Endothelial cell of umbilical vein (primary cell): ENCODE results near the gene SLC39A3.

Source experiments
- EZH2 ChIP-seq: IDR thresholded peaks from 2 replicates; pipeline ENCODE4 v1.6.1; 2012; ENCODE audit warnings: borderline replicate concordance, low read depth, mild to moderate bottlenecking, moderate library complexity, low read length, inconsistent platforms; ENCODE audit not compliant: severe bottlenecking
- FOS ChIP-seq: IDR thresholded peaks from 2 replicates; pipeline ENCODE4 v1.6.1; 2011; ENCODE audit warnings: mild to moderate bottlenecking, low read length, moderate library complexity, borderline replicate concordance; ENCODE audit not compliant: insufficient read depth
- MAX ChIP-seq: IDR thresholded peaks from 2 replicates; pipeline ENCODE4 v1.6.1; 2011; ENCODE audit not compliant: insufficient read depth, insufficient read length
- POLR2A ChIP-seq: IDR thresholded peaks from 2 replicates; pipeline ENCODE4 v1.6.1; 2012; ENCODE audit warnings: low read depth, mild to moderate bottlenecking, control low read depth, low read length
- TF ChIP-seq, protein P1 (sequence below), 2 donors: IDR thresholded peaks; 1 replicate in 1 of 2; 2 replicates in 1 of 2; pipeline ENCODE4 v1.5.1; 2011; ENCODE audit warnings: low read length in 2 of 2, mild to moderate bottlenecking in 2 of 2, moderate library complexity in 2 of 2, control low read depth in 1 of 2, inconsistent platforms in 1 of 2, low read depth in 1 of 2; ENCODE audit not compliant: insufficient read depth in 1 of 2; ENCODE audit errors: extremely low read depth in 1 of 2

GRCh38 chr19:2735374-2735773 is 4.4 kb downstream of the SLC39A3 start:
- TF ChIP-seq FOS (no peak), EZH2 (no peak), MAX (no peak), POLR2A (no peak)
- TF ChIP-seq, protein P1, sequence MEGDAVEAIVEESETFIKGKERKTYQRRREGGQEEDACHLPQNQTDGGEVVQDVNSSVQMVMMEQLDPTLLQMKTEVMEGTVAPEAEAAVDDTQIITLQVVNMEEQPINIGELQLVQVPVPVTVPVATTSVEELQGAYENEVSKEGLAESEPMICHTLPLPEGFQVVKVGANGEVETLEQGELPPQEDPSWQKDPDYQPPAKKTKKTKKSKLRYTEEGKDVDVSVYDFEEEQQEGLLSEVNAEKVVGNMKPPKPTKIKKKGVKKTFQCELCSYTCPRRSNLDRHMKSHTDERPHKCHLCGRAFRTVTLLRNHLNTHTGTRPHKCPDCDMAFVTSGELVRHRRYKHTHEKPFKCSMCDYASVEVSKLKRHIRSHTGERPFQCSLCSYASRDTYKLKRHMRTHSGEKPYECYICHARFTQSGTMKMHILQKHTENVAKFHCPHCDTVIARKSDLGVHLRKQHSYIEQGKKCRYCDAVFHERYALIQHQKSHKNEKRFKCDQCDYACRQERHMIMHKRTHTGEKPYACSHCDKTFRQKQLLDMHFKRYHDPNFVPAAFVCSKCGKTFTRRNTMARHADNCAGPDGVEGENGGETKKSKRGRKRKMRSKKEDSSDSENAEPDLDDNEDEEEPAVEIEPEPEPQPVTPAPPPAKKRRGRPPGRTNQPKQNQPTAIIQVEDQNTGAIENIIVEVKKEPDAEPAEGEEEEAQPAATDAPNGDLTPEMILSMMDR (IDR thresholded peaks at IDR 0.05; ENCODE audit: extremely low read depth in 1 of 2, insufficient read depth in 1 of 2, low read depth in 1 of 2, low read length in 2 of 2), result no peak
